ENCODE results near the gene GOLT1A. TPM values are rescaled to one million over a fixed set of nuclear protein-coding genes. Genes with fewer than 3 reads are reported as not detected.
A peak's percentile ranks its signal among the peaks of the same experiment; 100 is the strongest.

The GOLT1A gene
- 1 to 10 TPM in 1 of 4 donors, not detected in 3; 1.1 TPM for total RNA-seq

- Histone ChIP-seq H3K4me3 (peak within 1 kb of the TSS in 1 of 2 donors; percentile 32), H3K36me3 (no peaks in the 10 kb centered on the region), H3K4me1 (peaks cover 0 to 14% (median 5%) of the 10 kb centered on the region in 3 donors), H3K27ac (no peak within 1 kb of the TSS), H3K9me3 (no peaks in the 10 kb centered on the region), H3K27me3 (peaks cover 68% of the 10 kb centered on the region)
- TF ChIP-seq EP300 (IDR thresholded peaks at IDR 0.05) = no peak
- no peak for TF ChIP-seq POLR2AphosphoS5 (IDR thresholded peaks at IDR 0.05)
- peak; percentile 30 to 70 (median 64) for TF ChIP-seq CTCF (IDR thresholded peaks at IDR 0.05)
- no peak for TF ChIP-seq POLR2A (IDR thresholded peaks at IDR 0.05)
- 12 to 20% methylated on average over 3 to 21 of the region's 41 CpGs for WGBS, 2 donors (ENCODE audit: low coverage in 1 of 2)
- ATAC-seq = peak; percentile 68
Measured at GRCh38 chr1:204213668-204214662, at the start of gene GOLT1A. TSS of gene GOLT1A (minus strand) at chr1:204213988. CDS start at chr1:204213906, 82 bp downstream.

GRCh38 chr1:204263254-204263910 is 49.6 kb upstream of the GOLT1A start:
- Histone ChIP-seq H3K9me3 (no peaks in the 10 kb centered on the region), H3K36me3 (no peaks in the 10 kb centered on the region), H3K4me1 (peaks cover 0 to 50% (median 4%) of the 10 kb centered on the region in 3 donors), H3K4me3 (no peak overlapping the region), H3K27ac (peak overlapping the region in 2 of 4 donors; percentile 31 to 37), H3K27me3 (peaks cover 16% of the 10 kb centered on the region)
- no peak for TF ChIP-seq CTCF (IDR thresholded peaks at IDR 0.05)
- no peak for TF ChIP-seq EP300 (IDR thresholded peaks at IDR 0.05)
- TF ChIP-seq POLR2AphosphoS5 (IDR thresholded peaks at IDR 0.05) = no peak
- TF ChIP-seq POLR2A (IDR thresholded peaks at IDR 0.05) = no peak
- ATAC-seq = no peak
- WGBS, 2 donors (ENCODE audit: low coverage in 1 of 2) = 44 to 100% methylated on average over 1 to 7 of the region's 13 CpGs

- TF ChIP-seq POLR2A (IDR thresholded peaks at IDR 0.05) = no peak
- TF ChIP-seq CTCF (IDR thresholded peaks at IDR 0.05) = no peak
- TF ChIP-seq POLR2AphosphoS5 (IDR thresholded peaks at IDR 0.05) = no peak
- no peak for TF ChIP-seq EP300 (IDR thresholded peaks at IDR 0.05)
- 81 to 83% methylated on average over 10 to 11 of the region's 13 CpGs for WGBS, 2 donors (ENCODE audit: low coverage in 1 of 2)
- Histone ChIP-seq H3K27ac (peak overlapping the region in 2 of 4 donors; percentile 31 to 37), H3K27me3 (peaks cover 12% of the 10 kb centered on the region), H3K4me3 (no peak overlapping the region), H3K36me3 (no peaks in the 10 kb centered on the region), H3K9me3 (no peaks in the 10 kb centered on the region), H3K4me1 (peaks cover 0 to 50% (median 4%) of the 10 kb centered on the region in 3 donors)
- no peak for ATAC-seq
Measured at GRCh38 chr1:204262506-204263253, 48.9 kb upstream of the GOLT1A start.

GRCh38 chr1:204261746-204262505 is 48.1 kb upstream of the GOLT1A start:
- no peak overlapping the region for H3K27ac ChIP-seq
- TF ChIP-seq EP300 (IDR thresholded peaks at IDR 0.05) (no peak), POLR2A (IDR thresholded peaks at IDR 0.05) (no peak), CTCF (IDR thresholded peaks at IDR 0.05) (no peak), POLR2AphosphoS5 (IDR thresholded peaks at IDR 0.05) (no peak)
- no peak for ATAC-seq

More at GRCh38 chr1:204261746-204262505, 48.1 kb upstream of the GOLT1A start:
- H3K27me3 ChIP-seq = peaks cover 6% of the 10 kb centered on the region
- no peaks in the 10 kb centered on the region for H3K36me3 ChIP-seq
- peaks cover 0 to 43% (median 4%) of the 10 kb centered on the region in 3 donors for H3K4me1 ChIP-seq
- 44 to 100% methylated on average over 1 to 3 of the region's 13 CpGs for WGBS, 2 donors (ENCODE audit: low coverage in 1 of 2)
- no peaks in the 10 kb centered on the region for H3K9me3 ChIP-seq
- no peak overlapping the region for H3K4me3 ChIP-seq
